Left ventricle myocardium inferior (tissue), 1 donor: ENCODE data around the gene SH3BP5L. TPM values are rescaled to one million over a fixed set of nuclear protein-coding genes. Genes with fewer than 3 reads are reported as not detected.

Experiments
- DNase-seq: peaks from one replicate; pipeline ENCODE4 v3.0.0-alpha.2; 2020
- H3K27ac ChIP-seq: fragments of 200-600 bp; replicated peaks from 2 replicates; pipeline ENCODE4 v1.8.0; 2021
- H3K27me3 ChIP-seq: fragments of 200-600 bp; 2 replicates; pipeline ENCODE4 v1.8.0; 2021; ENCODE audit warnings: low read depth
- H3K36me3 ChIP-seq: fragments of 200-600 bp; 2 replicates; pipeline ENCODE4 v1.8.0; 2021
- H3K4me1 ChIP-seq: fragments of 200-600 bp; 2 replicates; pipeline ENCODE4 v1.8.0; 2021
- H3K4me3 ChIP-seq: fragments of 200-600 bp; 2 replicates; pipeline ENCODE4 v1.8.0; 2021; ENCODE audit warnings: mild to moderate bottlenecking, moderate library complexity
- H3K9me3 ChIP-seq: fragments of 200-600 bp; replicated peaks from 2 replicates; pipeline ENCODE4 v1.8.0; 2021
- CTCF ChIP-seq: fragments of 200-600 bp; IDR thresholded peaks from 2 replicates; pipeline ENCODE4 v1.8.0; 2021; ENCODE audit warnings: antibody characterized with exemption, mild to moderate bottlenecking, borderline replicate concordance
- intact Hi-C: fragments of 100-400 bp; cut with micrococcal nuclease; formaldehyde crosslinking; loops from one replicate; pipeline ENCODE4 v1.11.0; 2022
- total RNA-seq: library from RNA; stranded (reverse); fragmentation: NEBNext Ultra II Directional; extraction: Animal tissue kit (Norgen Biotek cat#: 25700); gene quantifications from one replicate; pipeline ENCODE4 v1.2.1, GENCODE V29; 2021
- donor health status: DM: no; HTN: yes; CAD: no; lungs with severe emphysema.

The SH3BP5L gene
- total RNA-seq, 1 donor from 2014 or later = 18.0 TPM

GRCh38 chr1:248840946-248841345 is 15.2 kb upstream of the SH3BP5L start:
- H3K36me3 ChIP-seq = peaks cover 17% of the 10 kb centered on the region
- no peaks in the 10 kb centered on the region for H3K27me3 ChIP-seq
- no peak for DNase-seq
- no peaks in the 10 kb centered on the region for H3K9me3 ChIP-seq
- peaks cover 68% of the 10 kb centered on the region for H3K4me1 ChIP-seq
- no peak for TF ChIP-seq CTCF
- H3K27ac ChIP-seq = peak overlapping the region; percentile 65
- intact Hi-C loops = no loop called here
- H3K4me3 ChIP-seq = no peak overlapping the region

- intact Hi-C loops = no loop called here
- H3K27me3 ChIP-seq = no peaks in the 10 kb centered on the region
- DNase-seq = no peak
- H3K4me1 ChIP-seq = peaks cover 64% of the 10 kb centered on the region
- no peaks in the 10 kb centered on the region for H3K36me3 ChIP-seq
- H3K9me3 ChIP-seq = no peaks in the 10 kb centered on the region
- TF ChIP-seq CTCF = no peak
- H3K27ac ChIP-seq = peak overlapping the region; percentile 100
- peak overlapping the region; percentile 91 for H3K4me3 ChIP-seq
Measured at GRCh38 chr1:248839168-248839555, 13.4 kb upstream of the SH3BP5L start.

- Histone ChIP-seq H3K9me3 (no peaks in the 10 kb centered on the region), H3K27ac (peak overlapping the region; percentile 100), H3K4me3 (peak overlapping the region; percentile 91), H3K27me3 (no peaks in the 10 kb centered on the region), H3K36me3 (no peaks in the 10 kb centered on the region), H3K4me1 (peaks cover 59% of the 10 kb centered on the region)
- DNase-seq = peak; percentile 92
- TF ChIP-seq CTCF = no peak
- intact Hi-C loops = no loop called here
Measured at GRCh38 chr1:248838357-248839167, 12.8 kb upstream of the SH3BP5L start.

GRCh38 chr1:248837781-248838356 is 12.2 kb upstream of the SH3BP5L start, which contains the start of gene ZNF672:
ZNF672 (plus strand) TSS chr1:248838224; CDS start chr1:248847275, 9,051 bp downstream.
- H3K27me3 ChIP-seq = no peaks in the 10 kb centered on the region
- no peaks in the 10 kb centered on the region for H3K9me3 ChIP-seq
- intact Hi-C loops = no loop called here
- peak within 1 kb of the TSS; percentile 91 for H3K4me3 ChIP-seq
- peaks cover 52% of the 10 kb centered on the region for H3K4me1 ChIP-seq
- TF ChIP-seq CTCF = no peak
- peak within 1 kb of the TSS; percentile 100 for H3K27ac ChIP-seq
- no peaks in the 10 kb centered on the region for H3K36me3 ChIP-seq
- DNase-seq = peak; percentile 99

GRCh38 chr1:248837045-248837780 is 11.5 kb upstream of the SH3BP5L start:
- Histone ChIP-seq H3K4me3 (peak overlapping the region; percentile 91), H3K27me3 (no peaks in the 10 kb centered on the region), H3K9me3 (no peaks in the 10 kb centered on the region), H3K4me1 (peaks cover 45% of the 10 kb centered on the region), H3K27ac (peak overlapping the region; percentile 100), H3K36me3 (no peaks in the 10 kb centered on the region)
- DNase-seq = no peak
- intact Hi-C loops = no loop called here
- TF ChIP-seq CTCF = no peak
